Loucy (cell line): Measurements from ENCODE around the gene HMGN3.

ENCODE experiments used
- EZH2phosphoT487 ChIP-seq: fragments of 200-600 bp; IDR thresholded peaks from 2 replicates; pipeline ENCODE4 v1.6.1; 2018; ENCODE audit warnings: antibody characterized with exemption, mild to moderate bottlenecking, moderate library complexity, borderline replicate concordance
- TF ChIP-seq, protein P1 (sequence below): fragments of 200-600 bp; sonication (generic); conservative IDR thresholded peaks from 2 replicates; pipeline ENCODE4 v1.5.1; 2014; ENCODE audit warnings: mild to moderate bottlenecking, antibody characterized with exemption, low read length

DNA sequence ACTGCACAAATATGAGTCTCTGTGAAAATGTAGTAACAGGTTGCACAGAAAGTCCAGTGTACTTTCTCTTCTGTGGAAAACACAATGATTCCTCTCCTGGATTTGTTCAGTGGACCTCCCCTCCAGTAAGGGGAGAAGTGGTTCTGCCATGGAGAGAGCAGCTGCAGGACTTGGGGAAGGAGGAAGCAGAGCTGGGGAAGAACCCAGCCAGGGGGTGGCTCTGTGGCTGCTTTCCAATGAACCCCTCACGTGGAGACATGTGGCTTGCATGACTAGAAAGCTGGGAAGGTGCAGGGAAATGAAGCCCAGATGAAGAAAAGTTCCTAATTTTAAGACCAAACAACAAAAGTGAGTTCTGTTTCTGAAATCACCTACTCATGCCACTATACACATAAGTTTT is 31.9 kb downstream of the HMGN3 start:
- TF ChIP-seq, protein P1, sequence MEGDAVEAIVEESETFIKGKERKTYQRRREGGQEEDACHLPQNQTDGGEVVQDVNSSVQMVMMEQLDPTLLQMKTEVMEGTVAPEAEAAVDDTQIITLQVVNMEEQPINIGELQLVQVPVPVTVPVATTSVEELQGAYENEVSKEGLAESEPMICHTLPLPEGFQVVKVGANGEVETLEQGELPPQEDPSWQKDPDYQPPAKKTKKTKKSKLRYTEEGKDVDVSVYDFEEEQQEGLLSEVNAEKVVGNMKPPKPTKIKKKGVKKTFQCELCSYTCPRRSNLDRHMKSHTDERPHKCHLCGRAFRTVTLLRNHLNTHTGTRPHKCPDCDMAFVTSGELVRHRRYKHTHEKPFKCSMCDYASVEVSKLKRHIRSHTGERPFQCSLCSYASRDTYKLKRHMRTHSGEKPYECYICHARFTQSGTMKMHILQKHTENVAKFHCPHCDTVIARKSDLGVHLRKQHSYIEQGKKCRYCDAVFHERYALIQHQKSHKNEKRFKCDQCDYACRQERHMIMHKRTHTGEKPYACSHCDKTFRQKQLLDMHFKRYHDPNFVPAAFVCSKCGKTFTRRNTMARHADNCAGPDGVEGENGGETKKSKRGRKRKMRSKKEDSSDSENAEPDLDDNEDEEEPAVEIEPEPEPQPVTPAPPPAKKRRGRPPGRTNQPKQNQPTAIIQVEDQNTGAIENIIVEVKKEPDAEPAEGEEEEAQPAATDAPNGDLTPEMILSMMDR, result no peak
- TF ChIP-seq EZH2phosphoT487, result no peak
